Measurements from ENCODE around the gene TAF11L13.

The TAF11L13 gene

DNA sequence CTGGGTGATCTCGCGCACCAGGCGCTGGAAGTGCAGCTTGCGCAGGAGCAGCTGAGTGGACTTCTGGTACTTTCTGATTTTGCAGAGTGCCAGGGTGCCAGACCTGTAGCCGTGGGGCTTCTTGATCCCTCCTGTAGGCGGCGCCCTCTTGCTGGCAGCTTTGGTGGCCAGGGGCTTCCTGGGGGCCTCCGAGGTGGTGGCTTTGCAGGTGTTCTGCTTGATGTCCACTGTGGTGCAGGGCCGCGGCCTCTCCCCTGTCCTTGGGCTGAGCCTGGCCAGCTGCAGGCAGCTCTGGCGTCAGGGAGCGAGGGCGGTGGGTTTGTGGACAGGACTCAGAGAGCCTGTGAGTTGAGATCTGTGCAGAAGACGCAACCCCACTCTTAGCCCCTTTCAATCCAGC, 38.5 kb downstream of the TAF11L13 start:
- H3K36me3 ChIP-seq (ENCODE audit: insufficient read depth, low read length) = no peaks in the 10 kb centered on the region
- no peak overlapping the region for H3K4me3 ChIP-seq (ENCODE audit: low read length, poor library complexity, severe bottlenecking)
- H3K4me1 ChIP-seq (ENCODE audit: insufficient read depth, low read length, poor library complexity, severe bottlenecking) = no peaks in the 10 kb centered on the region
- H3K79me2 ChIP-seq (ENCODE audit: insufficient read depth, low read length) = no peaks in the 10 kb centered on the region
- no peak overlapping the region for H3K4me2 ChIP-seq (ENCODE audit: low read depth, low read length, poor library complexity, severe bottlenecking)
- H2AFZ ChIP-seq (ENCODE audit: low read length) = no peak overlapping the region
- H4K20me1 ChIP-seq (ENCODE audit: insufficient read depth, low read length, poor library complexity, severe bottlenecking) = no peaks in the 10 kb centered on the region
- no peaks in the 10 kb centered on the region for H3F3A ChIP-seq (ENCODE audit: low read depth)
- H3K9me2 ChIP-seq (replicated peaks; ENCODE audit: low read depth, low read length) = no peaks in the 10 kb centered on the region
- H3K27me3 ChIP-seq (ENCODE audit: insufficient read depth, low read length, poor library complexity, severe bottlenecking) = no peaks in the 10 kb centered on the region
- no peaks in the 10 kb centered on the region for H3K9me3 ChIP-seq (ENCODE audit: insufficient read depth, low read depth, low read length)
- TF ChIP-seq, protein P1, sequence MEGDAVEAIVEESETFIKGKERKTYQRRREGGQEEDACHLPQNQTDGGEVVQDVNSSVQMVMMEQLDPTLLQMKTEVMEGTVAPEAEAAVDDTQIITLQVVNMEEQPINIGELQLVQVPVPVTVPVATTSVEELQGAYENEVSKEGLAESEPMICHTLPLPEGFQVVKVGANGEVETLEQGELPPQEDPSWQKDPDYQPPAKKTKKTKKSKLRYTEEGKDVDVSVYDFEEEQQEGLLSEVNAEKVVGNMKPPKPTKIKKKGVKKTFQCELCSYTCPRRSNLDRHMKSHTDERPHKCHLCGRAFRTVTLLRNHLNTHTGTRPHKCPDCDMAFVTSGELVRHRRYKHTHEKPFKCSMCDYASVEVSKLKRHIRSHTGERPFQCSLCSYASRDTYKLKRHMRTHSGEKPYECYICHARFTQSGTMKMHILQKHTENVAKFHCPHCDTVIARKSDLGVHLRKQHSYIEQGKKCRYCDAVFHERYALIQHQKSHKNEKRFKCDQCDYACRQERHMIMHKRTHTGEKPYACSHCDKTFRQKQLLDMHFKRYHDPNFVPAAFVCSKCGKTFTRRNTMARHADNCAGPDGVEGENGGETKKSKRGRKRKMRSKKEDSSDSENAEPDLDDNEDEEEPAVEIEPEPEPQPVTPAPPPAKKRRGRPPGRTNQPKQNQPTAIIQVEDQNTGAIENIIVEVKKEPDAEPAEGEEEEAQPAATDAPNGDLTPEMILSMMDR (conservative IDR thresholded peaks at IDR 0.05; ENCODE audit: low read length) = no peak
- TF ChIP-seq EZH2phosphoT487 (IDR thresholded peaks at IDR 0.05; ENCODE audit: borderline replicate concordance) = no peak
- H3K9ac ChIP-seq (ENCODE audit: low read depth, low read length, poor library complexity, severe bottlenecking) = no peak overlapping the region

DNA sequence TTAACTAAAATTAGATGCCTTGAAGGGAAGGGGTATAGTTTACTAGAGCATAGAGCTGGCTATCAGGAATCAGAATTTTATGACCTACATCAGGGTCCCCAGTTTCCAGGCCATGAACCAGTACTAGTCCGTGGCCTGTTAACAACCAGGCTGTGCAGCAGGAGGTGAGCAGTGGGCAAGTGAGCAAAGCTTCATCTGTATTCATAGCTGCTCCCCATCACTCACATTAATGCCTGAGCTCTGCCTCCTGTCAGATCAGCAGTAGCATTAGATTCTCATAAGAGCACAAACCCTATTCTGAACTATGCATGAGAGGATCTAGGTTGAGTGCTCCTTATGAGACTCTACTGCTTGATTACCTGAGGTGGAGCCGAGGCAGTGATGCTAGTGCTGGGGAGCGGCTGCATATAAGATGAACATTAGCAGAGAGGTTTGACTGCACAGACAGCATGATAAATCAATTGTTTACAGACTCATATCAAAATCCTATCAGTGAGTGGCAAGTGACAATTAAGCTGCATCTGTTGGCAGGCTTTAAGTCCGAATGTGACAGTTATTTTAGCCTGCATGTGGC, 47.0 kb downstream of the TAF11L13 start:
- Histone ChIP-seq H4K20me1 (ENCODE audit: insufficient read depth, low read length, poor library complexity, severe bottlenecking) (no peaks in the 10 kb centered on the region), H3K9ac (ENCODE audit: low read depth, low read length, poor library complexity, severe bottlenecking) (no peak overlapping the region), H3K9me2 (replicated peaks; ENCODE audit: low read depth, low read length) (no peaks in the 10 kb centered on the region), H3K4me3 (ENCODE audit: low read length, poor library complexity, severe bottlenecking) (no peak overlapping the region), H3K9me3 (ENCODE audit: insufficient read depth, low read depth, low read length) (peaks cover 3% of the 10 kb centered on the region; the same call in 1 of the 2 replicates), H3K79me2 (ENCODE audit: insufficient read depth, low read length) (no peaks in the 10 kb centered on the region), H2AFZ (ENCODE audit: low read length) (no peak overlapping the region), H3K4me2 (ENCODE audit: low read depth, low read length, poor library complexity, severe bottlenecking) (no peak overlapping the region), H3F3A (ENCODE audit: low read depth) (no peaks in the 10 kb centered on the region), H3K36me3 (ENCODE audit: insufficient read depth, low read length) (no peaks in the 10 kb centered on the region), H3K4me1 (ENCODE audit: insufficient read depth, low read length, poor library complexity, severe bottlenecking) (no peaks in the 10 kb centered on the region), H3K27me3 (ENCODE audit: insufficient read depth, low read length, poor library complexity, severe bottlenecking) (no peaks in the 10 kb centered on the region)
- TF ChIP-seq, protein P1 (conservative IDR thresholded peaks at IDR 0.05; ENCODE audit: low read length) = no peak
- no peak for TF ChIP-seq EZH2phosphoT487 (IDR thresholded peaks at IDR 0.05; ENCODE audit: borderline replicate concordance)

DNA sequence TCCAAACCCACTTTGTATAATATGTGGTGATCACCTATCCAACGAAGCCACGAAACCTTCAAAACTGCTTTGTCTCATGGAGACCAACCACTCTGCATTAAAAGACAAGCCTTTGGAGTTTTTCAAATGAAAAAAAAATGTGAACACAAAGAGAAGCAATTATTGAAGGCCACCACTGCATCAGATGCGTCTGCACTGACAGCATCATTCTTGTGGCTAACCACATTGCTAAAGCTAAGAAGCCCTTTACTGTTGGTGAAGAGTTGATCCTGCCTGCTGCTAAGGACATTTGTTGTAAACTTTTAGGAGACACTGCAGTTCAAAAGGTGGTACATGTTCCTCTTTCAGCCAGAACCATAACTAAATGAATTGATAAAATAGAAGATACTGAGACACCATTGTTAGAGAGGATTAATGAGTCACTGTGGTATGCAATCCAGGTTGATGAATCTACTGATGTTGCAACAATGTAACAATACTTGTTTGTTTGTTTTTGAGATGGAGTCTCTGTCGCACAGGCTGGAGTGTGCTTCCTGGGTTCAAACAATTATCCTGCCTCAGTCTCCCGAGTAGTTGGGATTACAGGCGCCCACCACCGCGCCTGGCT, 47.8 kb downstream of the TAF11L13 start:
- H3K79me2 ChIP-seq (ENCODE audit: insufficient read depth, low read length) = no peaks in the 10 kb centered on the region
- H3F3A ChIP-seq (ENCODE audit: low read depth) = no peaks in the 10 kb centered on the region
- H3K36me3 ChIP-seq (ENCODE audit: insufficient read depth, low read length) = no peaks in the 10 kb centered on the region
- no peak overlapping the region for H3K4me3 ChIP-seq (ENCODE audit: low read length, poor library complexity, severe bottlenecking)
- peaks cover 3% of the 10 kb centered on the region; the same call in 1 of the 2 replicates for H3K9me3 ChIP-seq (ENCODE audit: insufficient read depth, low read depth, low read length)
- no peak overlapping the region for H3K4me2 ChIP-seq (ENCODE audit: low read depth, low read length, poor library complexity, severe bottlenecking)
- no peaks in the 10 kb centered on the region for H3K4me1 ChIP-seq (ENCODE audit: insufficient read depth, low read length, poor library complexity, severe bottlenecking)
- TF ChIP-seq EZH2phosphoT487 (IDR thresholded peaks at IDR 0.05; ENCODE audit: borderline replicate concordance) = no peak
- TF ChIP-seq, protein P1 (conservative IDR thresholded peaks at IDR 0.05; ENCODE audit: low read length) = no peak
- no peaks in the 10 kb centered on the region for H3K27me3 ChIP-seq (ENCODE audit: insufficient read depth, low read length, poor library complexity, severe bottlenecking)
- no peaks in the 10 kb centered on the region for H4K20me1 ChIP-seq (ENCODE audit: insufficient read depth, low read length, poor library complexity, severe bottlenecking)
- no peak overlapping the region for H3K9ac ChIP-seq (ENCODE audit: low read depth, low read length, poor library complexity, severe bottlenecking)
- H3K9me2 ChIP-seq (replicated peaks; ENCODE audit: low read depth, low read length) = no peaks in the 10 kb centered on the region
- no peak overlapping the region for H2AFZ ChIP-seq (ENCODE audit: low read length)
